ENCODE data around the gene CENPX. TPM values are rescaled to one million over a fixed set of nuclear protein-coding genes. Genes with fewer than 3 reads are reported as not detected.

The CENPX gene
- 18.6 TPM for total RNA-seq

- Histone ChIP-seq H3K4me3 (ENCODE audit: low read length) (peak within 1 kb of the TSS; percentile 65), H3K4me1 (ENCODE audit: insufficient read depth, low read length) (peaks cover 27% of the 10 kb centered on the region)
These were observed at the start of gene CENPX for GRCh38 chr17:82022310-82022980. Gene CENPX (minus strand): TSS chr17:82022878. CDS start chr17:82022861, 17 bp downstream.

GRCh38 chr17:82070611-82071010, 47.9 kb upstream of the CENPX start:
- Histone ChIP-seq H3K27me3 (ENCODE audit: insufficient read depth, low read length) (no peaks in the 10 kb centered on the region), H3K9me3 (ENCODE audit: low read depth, low read length) (no peaks in the 10 kb centered on the region), H3K4me3 (ENCODE audit: low read length) (no peak overlapping the region), H3K4me1 (ENCODE audit: insufficient read depth, low read length) (peaks cover 8% of the 10 kb centered on the region)

More at GRCh38 chr17:82022310-82022980, at the start of gene CENPX:
- Histone ChIP-seq H3K27me3 (ENCODE audit: insufficient read depth, low read length) (no peaks in the 10 kb centered on the region), H3K9me3 (ENCODE audit: low read depth, low read length) (no peaks in the 10 kb centered on the region)

DNA sequence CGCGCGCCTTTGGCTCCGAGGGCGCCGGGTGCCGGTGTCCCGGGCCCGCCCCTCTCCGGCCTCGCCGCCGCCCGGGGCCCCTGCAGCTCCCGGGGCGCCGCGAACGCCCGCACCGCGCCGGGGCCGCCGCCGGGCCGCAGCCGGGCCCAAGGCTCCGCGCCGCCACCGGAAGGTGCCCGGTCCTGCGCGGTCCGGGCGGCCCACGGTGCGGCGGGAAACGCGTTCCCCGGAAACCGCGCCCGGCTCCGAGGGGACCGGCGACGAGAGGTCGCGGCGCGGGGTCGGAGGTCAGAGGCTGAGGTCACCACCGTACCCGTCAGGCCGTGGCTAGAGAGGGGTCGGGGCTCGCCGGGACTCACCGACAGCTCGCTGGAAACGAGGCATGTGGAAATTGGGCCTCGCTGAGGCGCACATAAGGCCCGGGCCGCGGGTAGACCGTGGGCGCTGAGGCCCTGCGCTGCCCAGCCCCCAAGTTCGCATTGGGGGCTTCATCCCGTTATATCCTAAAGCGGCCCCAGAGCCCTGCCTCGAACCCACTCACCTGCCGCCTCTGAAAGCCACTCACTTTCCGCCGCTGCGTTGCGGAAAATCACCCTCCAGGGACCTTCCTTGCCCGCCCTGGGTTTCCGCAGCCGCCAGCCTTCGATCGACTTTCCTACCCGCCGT, 43.1 kb upstream of the CENPX start, which contains the start of gene DUS1L:
TSS of gene DUS1L (minus strand) at position 167 of the 666 bp plus-strand sequence. CDS start 745 bp downstream, outside the sequence.
- no peaks in the 10 kb centered on the region for H3K9me3 ChIP-seq (ENCODE audit: low read depth, low read length)
- H3K27me3 ChIP-seq (ENCODE audit: insufficient read depth, low read length) = no peaks in the 10 kb centered on the region
- H3K4me1 ChIP-seq (ENCODE audit: insufficient read depth, low read length) = peaks cover 26% of the 10 kb centered on the region
- H3K4me3 ChIP-seq (ENCODE audit: low read length) = peak within 1 kb of the TSS; percentile 62

DNA sequence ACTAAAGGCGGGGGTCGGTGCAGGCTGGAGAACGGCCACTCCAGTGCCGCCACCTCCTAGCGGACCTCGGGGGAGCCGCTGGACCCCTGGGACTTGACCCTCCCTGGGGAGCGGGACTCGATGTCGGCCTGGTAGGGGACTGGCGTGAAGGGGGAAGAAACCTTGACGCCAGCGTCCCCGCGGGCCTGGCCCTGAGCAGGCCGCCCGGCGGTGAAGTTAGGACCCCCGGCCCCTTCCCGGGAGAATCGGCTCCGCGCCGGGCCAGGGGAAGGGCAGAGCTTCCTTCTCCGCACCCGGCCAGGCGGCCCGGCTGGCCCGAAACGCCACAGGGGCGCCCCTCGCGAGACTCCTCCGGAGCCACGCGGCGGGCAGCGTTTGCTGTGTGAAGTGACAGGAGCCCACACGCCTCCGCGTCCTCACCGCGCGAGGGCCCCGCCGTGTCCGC, 42.5 kb upstream of the CENPX start:
- Histone ChIP-seq H3K9me3 (ENCODE audit: low read depth, low read length) (no peaks in the 10 kb centered on the region), H3K4me1 (ENCODE audit: insufficient read depth, low read length) (peaks cover 26% of the 10 kb centered on the region), H3K4me3 (ENCODE audit: low read length) (peak overlapping the region; percentile 62), H3K27me3 (ENCODE audit: insufficient read depth, low read length) (no peaks in the 10 kb centered on the region)

- Histone ChIP-seq H3K4me1 (ENCODE audit: insufficient read depth, low read length) (peaks cover 26% of the 10 kb centered on the region), H3K27me3 (ENCODE audit: insufficient read depth, low read length) (no peaks in the 10 kb centered on the region), H3K4me3 (ENCODE audit: low read length) (peak overlapping the region; percentile 62), H3K9me3 (ENCODE audit: low read depth, low read length) (no peaks in the 10 kb centered on the region)
These were observed 41.9 kb upstream of the CENPX start for GRCh38 chr17:82064433-82065192.

- H3K4me3 ChIP-seq (ENCODE audit: low read length) = no peak overlapping the region
These were observed 41.0 kb upstream of the CENPX start for GRCh38 chr17:82063424-82064415.

GRCh38 chr17:82062984-82063368, 40.3 kb upstream of the CENPX start:
- H3K9me3 ChIP-seq (ENCODE audit: low read depth, low read length) = no peaks in the 10 kb centered on the region
- H3K4me1 ChIP-seq (ENCODE audit: insufficient read depth, low read length) = peaks cover 26% of the 10 kb centered on the region
- H3K27me3 ChIP-seq (ENCODE audit: insufficient read depth, low read length) = no peaks in the 10 kb centered on the region
- H3K4me3 ChIP-seq (ENCODE audit: low read length) = no peak overlapping the region

More at GRCh38 chr17:82063424-82064415, 41.0 kb upstream of the CENPX start:
- peaks cover 26% of the 10 kb centered on the region for H3K4me1 ChIP-seq (ENCODE audit: insufficient read depth, low read length)
- no peaks in the 10 kb centered on the region for H3K9me3 ChIP-seq (ENCODE audit: low read depth, low read length)
- no peaks in the 10 kb centered on the region for H3K27me3 ChIP-seq (ENCODE audit: insufficient read depth, low read length)

- Histone ChIP-seq H3K27me3 (ENCODE audit: insufficient read depth, low read length) (no peaks in the 10 kb centered on the region), H3K4me1 (ENCODE audit: insufficient read depth, low read length) (peaks cover 26% of the 10 kb centered on the region), H3K4me3 (ENCODE audit: low read length) (no peak overlapping the region), H3K9me3 (ENCODE audit: low read depth, low read length) (no peaks in the 10 kb centered on the region)
These were observed 39.7 kb upstream of the CENPX start for GRCh38 chr17:82062076-82062983.

DNA sequence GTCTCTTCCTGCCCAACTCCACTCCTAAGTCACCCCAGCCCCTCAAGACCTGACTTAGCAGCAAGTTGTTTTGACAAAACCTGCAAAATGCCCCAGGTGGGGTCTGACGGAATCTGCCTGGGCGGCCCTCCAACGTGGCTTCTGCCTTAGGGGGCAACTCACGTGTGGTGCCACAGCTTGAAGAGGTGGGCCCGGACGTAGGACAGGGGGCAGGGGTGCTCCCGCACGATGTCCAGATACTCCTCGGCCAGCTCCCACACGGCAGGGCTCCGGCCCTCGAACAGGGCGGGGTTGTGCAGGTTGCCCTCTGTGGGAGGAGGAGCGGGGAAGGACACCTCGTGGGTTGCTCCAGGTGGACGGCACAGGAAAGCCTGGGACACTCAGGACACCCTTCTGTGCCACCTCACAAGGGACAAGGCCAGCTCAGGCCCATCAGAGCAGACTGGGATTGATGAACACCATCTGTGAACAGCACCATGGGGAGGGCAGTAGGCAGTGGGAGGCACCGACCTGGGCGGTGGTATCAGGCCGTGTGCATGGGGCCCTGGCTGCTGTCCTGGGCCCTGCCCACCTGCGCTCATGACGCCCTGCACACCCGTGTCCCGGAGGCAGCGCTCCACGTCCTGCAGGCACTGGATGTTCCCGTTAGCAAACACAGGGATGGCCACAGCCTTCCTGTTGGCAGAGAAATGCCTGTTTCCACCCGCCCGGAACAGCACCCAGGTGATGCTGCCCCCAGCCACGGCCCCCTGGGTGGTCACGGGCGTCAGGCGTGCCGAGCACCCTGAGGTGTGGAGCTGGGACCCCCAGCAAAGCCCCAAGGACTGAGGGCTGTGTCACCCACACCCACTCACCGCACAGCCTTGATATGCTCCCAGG, 38.6 kb upstream of the CENPX start:
- H3K4me1 ChIP-seq (ENCODE audit: insufficient read depth, low read length) = peaks cover 22% of the 10 kb centered on the region
- no peak overlapping the region for H3K4me3 ChIP-seq (ENCODE audit: low read length)
- H3K9me3 ChIP-seq (ENCODE audit: low read depth, low read length) = no peaks in the 10 kb centered on the region
- no peaks in the 10 kb centered on the region for H3K27me3 ChIP-seq (ENCODE audit: insufficient read depth, low read length)

DNA sequence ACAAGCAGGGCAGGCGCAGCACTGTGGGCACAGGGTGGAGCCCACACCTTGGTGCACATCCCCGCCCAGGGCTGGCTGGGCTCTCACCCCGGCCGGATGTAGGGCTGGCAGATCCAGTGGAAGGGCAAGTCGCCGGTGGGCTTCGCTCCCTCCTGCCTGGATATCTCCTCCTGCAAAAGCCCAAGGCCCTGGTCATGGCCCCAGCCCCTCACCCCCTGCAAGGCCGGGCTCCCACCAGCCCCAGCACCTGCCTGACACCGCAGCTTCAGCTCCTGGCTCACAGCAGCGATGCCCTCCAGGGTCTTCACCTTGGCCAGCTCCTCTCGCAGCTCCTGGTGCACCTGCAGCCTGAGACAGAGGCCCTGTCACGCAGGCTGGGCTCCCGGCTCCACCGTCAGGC, 37.9 kb upstream of the CENPX start:
- no peaks in the 10 kb centered on the region for H3K27me3 ChIP-seq (ENCODE audit: insufficient read depth, low read length)
- peaks cover 17% of the 10 kb centered on the region for H3K4me1 ChIP-seq (ENCODE audit: insufficient read depth, low read length)
- H3K4me3 ChIP-seq (ENCODE audit: low read length) = no peak overlapping the region
- no peaks in the 10 kb centered on the region for H3K9me3 ChIP-seq (ENCODE audit: low read depth, low read length)

DNA sequence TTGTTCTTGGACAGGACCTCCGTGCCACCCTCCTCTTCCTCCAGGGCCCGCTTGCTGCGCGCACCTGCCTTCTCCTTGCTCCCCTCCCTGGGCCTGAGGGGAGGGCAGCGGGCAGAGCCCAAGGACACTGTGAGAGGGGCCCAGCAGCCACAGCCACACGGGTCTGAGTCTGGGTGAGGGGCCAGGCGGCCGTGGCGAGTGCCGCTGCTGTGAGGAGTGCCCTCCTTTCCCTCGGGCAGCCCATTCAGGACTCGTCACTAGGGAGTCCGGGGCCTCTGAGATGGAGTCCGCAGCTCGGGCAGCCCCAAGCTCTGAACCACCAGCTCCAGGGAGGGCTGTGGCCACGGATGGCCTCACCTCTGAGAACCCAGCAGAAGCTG, 37.3 kb upstream of the CENPX start:
- H3K27me3 ChIP-seq (ENCODE audit: insufficient read depth, low read length) = no peaks in the 10 kb centered on the region
- no peak overlapping the region for H3K4me3 ChIP-seq (ENCODE audit: low read length)
- peaks cover 14% of the 10 kb centered on the region for H3K4me1 ChIP-seq (ENCODE audit: insufficient read depth, low read length)
- H3K9me3 ChIP-seq (ENCODE audit: low read depth, low read length) = no peaks in the 10 kb centered on the region

DNA sequence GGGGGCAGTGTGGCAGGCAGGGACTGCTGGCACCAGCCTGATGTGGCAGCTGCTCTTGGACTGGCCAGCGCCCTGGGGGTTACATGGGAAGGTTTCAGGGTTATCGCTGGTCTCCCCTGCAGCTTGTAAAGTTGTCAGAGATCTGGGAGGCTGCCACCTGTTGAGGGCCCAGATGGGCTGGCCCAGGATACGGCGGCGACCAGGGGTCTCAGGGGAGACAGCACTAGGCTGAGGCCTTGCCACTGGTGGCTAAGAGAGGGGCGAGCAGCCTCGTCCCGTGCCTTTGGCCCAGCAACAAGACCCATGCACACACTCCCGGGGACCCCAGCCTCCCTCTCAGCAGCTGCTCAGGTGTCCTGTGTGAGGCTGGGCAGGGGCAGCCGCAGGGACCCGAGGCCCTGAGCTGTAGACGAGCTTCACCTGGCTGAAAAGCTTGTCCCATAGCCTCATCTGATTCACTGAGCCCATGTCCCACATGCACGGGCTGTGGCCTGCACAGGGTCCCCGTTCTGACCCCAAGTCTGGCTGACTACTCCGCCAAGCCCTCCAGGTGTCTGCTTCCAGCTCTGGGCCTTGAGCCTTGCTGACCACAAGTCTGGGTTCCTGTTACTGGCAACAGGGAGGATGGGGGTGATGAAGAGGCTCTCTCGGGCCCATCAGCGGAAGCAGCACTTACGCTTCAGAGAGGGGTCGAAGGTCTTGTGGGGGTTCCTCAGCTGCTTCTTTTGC, 36.8 kb upstream of the CENPX start:
- Histone ChIP-seq H3K4me1 (ENCODE audit: insufficient read depth, low read length) (peaks cover 9% of the 10 kb centered on the region), H3K27me3 (ENCODE audit: insufficient read depth, low read length) (no peaks in the 10 kb centered on the region), H3K9me3 (ENCODE audit: low read depth, low read length) (no peaks in the 10 kb centered on the region), H3K4me3 (ENCODE audit: low read length) (no peak overlapping the region)

All from mononuclear cell (primary cell).